ENCODE measurements around the gene PLA2G4E.

PLA2G4E gene

GRCh38 chr15:42045211-42045615 is 24.4 kb upstream of the PLA2G4E start:
- no peak overlapping the region for H3K4me3 ChIP-seq (ENCODE audit: low read depth, low read length)
- no peak for DNase-seq (ENCODE audit: low read depth, low spot score)
- TF ChIP-seq CTCF (IDR thresholded peaks at IDR 0.05; ENCODE audit: low read depth, low read length): no peak
- in situ Hi-C loops (cut with HindIII; ENCODE audit: low sequenced_read_pairs): no loop called here

GRCh38 chr15:42042602-42043400 is 22.0 kb upstream of the PLA2G4E start:
- H3K4me3 ChIP-seq (ENCODE audit: low read depth, low read length): no peak overlapping the region
- in situ Hi-C loops (cut with HindIII; ENCODE audit: low sequenced_read_pairs): no loop called here
- no peak for TF ChIP-seq CTCF (IDR thresholded peaks at IDR 0.05; ENCODE audit: low read depth, low read length)
- no peak for DNase-seq (ENCODE audit: low read depth, low spot score)

- TF ChIP-seq CTCF (IDR thresholded peaks at IDR 0.05; ENCODE audit: low read depth, low read length): no peak
- in situ Hi-C loops (cut with HindIII; ENCODE audit: low sequenced_read_pairs): no loop called here
- H3K4me3 ChIP-seq (ENCODE audit: low read depth, low read length): no peak overlapping the region
- DNase-seq (ENCODE audit: low read depth, low spot score): no peak
Measured at GRCh38 chr15:42038401-42038800, 17.6 kb upstream of the PLA2G4E start.

GRCh38 chr15:42037656-42038055 is 16.8 kb upstream of the PLA2G4E start:
- H3K4me3 ChIP-seq (ENCODE audit: low read depth, low read length): no peak overlapping the region
- TF ChIP-seq CTCF (IDR thresholded peaks at IDR 0.05; ENCODE audit: low read depth, low read length): no peak
- DNase-seq (ENCODE audit: low read depth, low spot score): no peak
- in situ Hi-C loops (cut with HindIII; ENCODE audit: low sequenced_read_pairs): no loop called here

GRCh38 chr15:42036966-42037365 is 16.1 kb upstream of the PLA2G4E start:
- H3K4me3 ChIP-seq (ENCODE audit: low read depth, low read length): no peak overlapping the region
- in situ Hi-C loops (cut with HindIII; ENCODE audit: low sequenced_read_pairs): no loop called here
- no peak for DNase-seq (ENCODE audit: low read depth, low spot score)
- no peak for TF ChIP-seq CTCF (IDR thresholded peaks at IDR 0.05; ENCODE audit: low read depth, low read length)

GRCh38 chr15:42036112-42036905 is 15.5 kb upstream of the PLA2G4E start:
- no peak overlapping the region for H3K4me3 ChIP-seq (ENCODE audit: low read depth, low read length)
- in situ Hi-C loops (cut with HindIII; ENCODE audit: low sequenced_read_pairs): no loop called here
- no peak for TF ChIP-seq CTCF (IDR thresholded peaks at IDR 0.05; ENCODE audit: low read depth, low read length)
- no peak for DNase-seq (ENCODE audit: low read depth, low spot score)
